ENCODE results near the gene CD302. TPM values are rescaled to one million over a fixed set of nuclear protein-coding genes. Genes with fewer than 3 reads are reported as not detected.

CD302 gene
- total and polyA plus RNA-seq, 10 of the 15 experiments (the other 5 are each of a cell fraction or from before 2014, with no cell fraction given): 0.48 to 4.0 (median 2.1) TPM

GRCh38 chr2:159759577-159759976, 38.4 kb downstream of the CD302 start (continued):
- no peak for TF ChIP-seq CUX1 (IDR thresholded peaks at IDR 0.05; ENCODE audit: insufficient replicate concordance, low read depth, low read length)
- no peak for TF ChIP-seq CREB1 (IDR thresholded peaks at IDR 0.05; ENCODE audit: low read depth)
- no peak for TF ChIP-seq RFX5 (IDR thresholded peaks at IDR 0.05; ENCODE audit: low read depth, low read length)
- TF ChIP-seq MXI1 (IDR thresholded peaks at IDR 0.05; ENCODE audit: low read depth, low read length): no peak

- H3K4me3 ChIP-seq: no peak overlapping the region
- in situ Hi-C loops (cut with MboI): no loop called here
- ChIA-PET RAD21 (ENCODE audit: unreplicated experiment) (no interaction called here), CTCF (interaction anchor here (1.1 kb wide), 1 partner anchor 181 kb away, joined by 8 read pairs; no protein-coding TSS in a partner anchor), POLR2A (no interaction called here), SMC1A (ENCODE audit: uncharacterized antibody, unreplicated experiment) (interaction anchor here (0.6 to 1.1 kb wide), 7 partner anchors 10 to 214 kb away, joined by 3 to 5 read pairs (median 3); no protein-coding TSS in a partner anchor)
- H3K9me3 ChIP-seq (replicated peaks; ENCODE audit: control insufficient read depth, insufficient read depth, low read length): no peaks in the 10 kb centered on the region
- H3K79me2 ChIP-seq (ENCODE audit: control insufficient read depth, insufficient read depth, low read length): peaks cover 6% of the 10 kb centered on the region
- FAIRE-seq: no peak
- no TSS peak for BruUV-seq (replicated peaks)
- H3K4me2 ChIP-seq (ENCODE audit: control insufficient read depth, insufficient read depth): no peak overlapping the region
- intact Hi-C loops (cut with micrococcal nuclease; ENCODE audit: unreplicated experiment): no loop called here
- no peaks in the 10 kb centered on the region for H3K4me1 ChIP-seq (ENCODE audit: control insufficient read depth, insufficient read depth, low read length)
- H3K36me3 ChIP-seq (ENCODE audit: control insufficient read depth in 2 of 2, insufficient read depth in 2 of 2, low read length in 1 of 2): peaks cover 0 to 13% of the 10 kb centered on the region in 2 experiments
- 100% methylated on average over 1 of the region's 1 CpG for WGBS (ENCODE audit: insufficient coverage, insufficient replicate concordance, low lambda C conversion rate, missing lambda C conversion rate)
- H4K20me1 ChIP-seq (ENCODE audit: control insufficient read depth, insufficient read depth): no peaks in the 10 kb centered on the region; the same call in 1 of the 2 replicates
- no peak overlapping the region for H3K9ac ChIP-seq (ENCODE audit: control insufficient read depth, insufficient read depth, low read length)
- no peak overlapping the region for H3K27ac ChIP-seq (ENCODE audit: control insufficient read depth, insufficient read depth)
- ATAC-seq: no peak
- no peak overlapping the region for H2AFZ ChIP-seq (ENCODE audit: control insufficient read depth, low read depth, low read length)
- no peaks in the 10 kb centered on the region for H3K27me3 ChIP-seq (replicated peaks in 1 of 2; ENCODE audit: control insufficient read depth in 2 of 2, insufficient read depth in 2 of 2, low read length in 1 of 2)
- DNase-seq (ENCODE audit: low read depth, low spot score): no peak
- TF ChIP-seq MEF2A (IDR thresholded peaks at IDR 0.05; ENCODE audit: insufficient read depth, low read depth, low read length) (no peak), CBX3 (IDR thresholded peaks at IDR 0.05; ENCODE audit: borderline replicate concordance, low read depth) (no peak), HDAC2 (IDR thresholded peaks at IDR 0.05) (no peak), CBFB (IDR thresholded peaks at IDR 0.05; ENCODE audit: low read depth) (no peak), BCL11A (IDR thresholded peaks at IDR 0.05; ENCODE audit: low read depth, low read length) (no peak), E2F4 (IDR thresholded peaks at IDR 0.05; ENCODE audit: low read depth, low read length) (no peak), ETV6 (conservative IDR thresholded peaks at IDR 0.05 in 1 of 2, IDR thresholded peaks at IDR 0.05 in 1 of 2; ENCODE audit: borderline replicate concordance in 1 of 2, low read depth in 1 of 2) (no peak), MTA2 (IDR thresholded peaks at IDR 0.05; ENCODE audit: low read depth) (no peak), KLF5 (IDR thresholded peaks at IDR 0.05; ENCODE audit: partially characterized antibody) (no peak), ATF7 (IDR thresholded peaks at IDR 0.05; ENCODE audit: low read depth) (no peak), MAX (IDR thresholded peaks at IDR 0.05; ENCODE audit: low read depth, low read length) (no peak), CHD4 (IDR thresholded peaks at IDR 0.05) (no peak), PBX3 (IDR thresholded peaks at IDR 0.05; ENCODE audit: insufficient replicate concordance, low read depth, low read length) (no peak)
These were observed 39.3 kb downstream of the CD302 start for GRCh38 chr2:159758686-159759085.
